Liver (tissue), 9 donors: ENCODE data around the gene CZIB. TPM values are rescaled to one million over a fixed set of nuclear protein-coding genes. Genes with fewer than 3 reads are reported as not detected.

Experiments used
- DNase-seq: peaks from one replicate; pipeline ENCODE4 v3.0.0-alpha.2; 2017; ENCODE audit warnings: low spot score
- H3K27ac ChIP-seq, 2 donors: one replicate each; pipeline ENCODE4 v1.7.0; 2013; ENCODE audit warnings: inconsistent platforms in 2 of 2, low read length in 2 of 2, control low read depth in 1 of 2, low read depth in 1 of 2, mild to moderate bottlenecking in 1 of 2
- H3K27me3 ChIP-seq, 4 donors: one replicate each; pipeline versions ENCODE4 v1.6.1 to v1.7.0; 2013; ENCODE audit warnings: low read length in 3 of 4, inconsistent platforms in 1 of 4, mild to moderate bottlenecking in 1 of 4, moderate library complexity in 1 of 4; ENCODE audit not compliant: control insufficient read depth in 4 of 4, insufficient read depth in 4 of 4
- H3K36me3 ChIP-seq, 4 donors: one replicate each; pipeline versions ENCODE4 v1.6.1 to v1.7.0; 2013; ENCODE audit warnings: low read length in 3 of 4, mild to moderate bottlenecking in 3 of 4, low read depth in 1 of 4, moderate library complexity in 1 of 4; ENCODE audit not compliant: control insufficient read depth in 4 of 4, insufficient read depth in 3 of 4
- H3K4me1 ChIP-seq, 4 donors: one replicate each; pipeline versions ENCODE4 v1.6.1 to v1.7.0; 2013; ENCODE audit warnings: low read length in 3 of 4, mild to moderate bottlenecking in 3 of 4, moderate library complexity in 1 of 4; ENCODE audit not compliant: control insufficient read depth in 4 of 4, insufficient read depth in 4 of 4
- H3K4me3 ChIP-seq, 3 donors: one replicate each; pipeline versions ENCODE4 v1.6.1 to v1.7.0; 2013; ENCODE audit warnings: low read length in 3 of 3, control low read depth in 1 of 3, low read depth in 1 of 3, mild to moderate bottlenecking in 1 of 3
- H3K9ac ChIP-seq, 2 donors: one replicate each; pipeline ENCODE4 v1.7.0; 2013; ENCODE audit warnings: low read length in 2 of 2, mild to moderate bottlenecking in 2 of 2, moderate library complexity in 2 of 2, control low read depth in 1 of 2, low read depth in 1 of 2
- H3K9me3 ChIP-seq, 4 donors: one replicate each; pipeline versions ENCODE4 v1.6.1 to v1.7.0; 2013; ENCODE audit warnings: low read length in 3 of 4; ENCODE audit not compliant: control insufficient read depth in 4 of 4
- HNF4A ChIP-seq, 2 donors: conservative IDR thresholded peaks; 2 replicates each; pipeline ENCODE4 v1.6.1; 2016; ENCODE audit warnings: antibody characterized with exemption in 2 of 2, mild to moderate bottlenecking in 2 of 2
- HNF4G ChIP-seq: IDR thresholded peaks from 2 replicates; pipeline ENCODE4 v1.6.1; 2016; ENCODE audit warnings: antibody characterized with exemption
- JUND ChIP-seq, 2 donors: IDR thresholded peaks; 2 replicates each; pipeline ENCODE4 v1.6.1; 2016; ENCODE audit warnings: antibody characterized with exemption in 2 of 2
- NR2F2 ChIP-seq: IDR thresholded peaks from 2 replicates; pipeline ENCODE4 v1.6.1; 2016; ENCODE audit warnings: antibody characterized with exemption
- RAD21 ChIP-seq, 2 donors: IDR thresholded peaks; 2 replicates each; pipeline ENCODE4 v1.6.1; 2016; ENCODE audit warnings: antibody characterized with exemption in 2 of 2, mild to moderate bottlenecking in 2 of 2
- RXRA ChIP-seq, 2 donors: IDR thresholded peaks; 2 replicates each; pipeline ENCODE4 v1.6.1; 2017 to 2018; ENCODE audit warnings: antibody characterized with exemption in 2 of 2, mild to moderate bottlenecking in 1 of 2
- SP1 ChIP-seq: IDR thresholded peaks from 2 replicates; pipeline ENCODE4 v1.6.1; 2018; ENCODE audit warnings: antibody characterized with exemption, mild to moderate bottlenecking
- WGBS: extraction: QIAGEN DNeasy Blood & Tissue Kit; methylation state at CpG from one replicate; pipeline ENCODE4 v1.1.7; 2013; 5-methylcytosine and 5-hydroxymethylcytosine counted together
- polyA plus RNA-seq, 2 donors: library from polyadenylated mRNA; stranded (reverse) in 1 of 2; unstranded in 1 of 2; fragments of 200-250 nt in 1 of 2; fragments of >200 nt in 1 of 2; fragmentation: Nextera tagmentation in 1 of 2; extraction: Ambion mirVana in 1 of 2; gene quantifications; one replicate each; pipeline versions ENCODE4 v1.2.1 to v1.2.3, GENCODE V29; 2013 to 2015
- total RNA-seq, 2 donors: library from RNA; depleted of rRNA; stranded (reverse); fragments of >200 nt; gene quantifications; one replicate each; pipeline ENCODE4 v1.2.3, GENCODE V29; 2014
- TF ChIP-seq, protein P1 (sequence below): fragments of 150-350 bp; IDR thresholded peaks from 2 replicates; pipeline ENCODE4 v1.5.1; 2017; ENCODE audit warnings: improper control_type of control experiment, low read depth, low read length; ENCODE audit not compliant: missing input control
- TF ChIP-seq, protein P2 (sequence below): IDR thresholded peaks from 2 replicates; pipeline ENCODE4 v1.6.1; 2016; ENCODE audit warnings: antibody characterized with exemption
- TF ChIP-seq, protein P3 (sequence below): IDR thresholded peaks from 2 replicates; pipeline ENCODE4 v1.6.1; 2016; ENCODE audit warnings: antibody characterized with exemption
- TF ChIP-seq, protein P4 (sequence below): IDR thresholded peaks from 2 replicates; pipeline ENCODE4 v1.6.1; 2016; ENCODE audit warnings: antibody characterized with exemption, mild to moderate bottlenecking
- donor health status: healthy.
- donor health status: healthy.
- donor health status: healthy.
- donor health status: healthy.
- donor health status: healthy.

The CZIB gene
- total and polyA plus RNA-seq, 4 donors = 19.8 to 32.3 (median 25.4) TPM

DNA sequence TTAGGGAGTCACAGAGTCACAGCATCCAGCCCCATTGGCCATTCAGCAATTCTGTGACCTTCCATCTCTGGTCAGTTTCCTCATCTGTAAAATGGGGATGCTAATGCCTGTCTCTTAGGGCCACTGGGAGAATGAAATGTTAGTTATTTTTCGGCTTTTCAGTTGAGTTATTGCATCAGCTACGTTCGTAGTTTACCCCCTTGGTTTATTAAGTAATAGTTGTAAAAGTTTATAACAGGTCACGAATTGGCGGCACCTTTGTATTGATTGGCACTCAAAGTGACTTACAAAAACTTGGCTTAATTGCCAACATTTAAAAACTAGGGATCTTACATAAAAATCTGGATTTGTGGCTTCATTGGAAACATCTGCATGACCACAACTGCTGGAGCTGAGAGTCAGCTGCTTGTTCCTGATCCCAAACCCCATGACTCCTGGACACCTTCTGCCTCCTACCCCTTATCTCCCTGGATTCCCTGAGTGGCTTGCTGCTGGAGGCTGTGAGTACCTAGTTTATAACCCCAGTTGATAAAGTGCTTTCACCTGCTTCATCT lies 54.9 kb downstream of the CZIB start:
- no peaks in the 10 kb centered on the region for H3K27me3 ChIP-seq
- peaks cover 1 to 40% (median 19%) of the 10 kb centered on the region in 4 donors for H3K4me1 ChIP-seq
- peak in 1 of 2 donors; percentile 28 for TF ChIP-seq RAD21 (IDR thresholded peaks at IDR 0.05)
- TF ChIP-seq RXRA (IDR thresholded peaks at IDR 0.05) = peak; percentile 73 to 90
- peak; percentile 59 to 70 for TF ChIP-seq HNF4A (conservative IDR thresholded peaks at IDR 0.05)
- peak; percentile 39 for TF ChIP-seq SP1
- no peak for TF ChIP-seq HNF4G
- TF ChIP-seq, protein P1, sequence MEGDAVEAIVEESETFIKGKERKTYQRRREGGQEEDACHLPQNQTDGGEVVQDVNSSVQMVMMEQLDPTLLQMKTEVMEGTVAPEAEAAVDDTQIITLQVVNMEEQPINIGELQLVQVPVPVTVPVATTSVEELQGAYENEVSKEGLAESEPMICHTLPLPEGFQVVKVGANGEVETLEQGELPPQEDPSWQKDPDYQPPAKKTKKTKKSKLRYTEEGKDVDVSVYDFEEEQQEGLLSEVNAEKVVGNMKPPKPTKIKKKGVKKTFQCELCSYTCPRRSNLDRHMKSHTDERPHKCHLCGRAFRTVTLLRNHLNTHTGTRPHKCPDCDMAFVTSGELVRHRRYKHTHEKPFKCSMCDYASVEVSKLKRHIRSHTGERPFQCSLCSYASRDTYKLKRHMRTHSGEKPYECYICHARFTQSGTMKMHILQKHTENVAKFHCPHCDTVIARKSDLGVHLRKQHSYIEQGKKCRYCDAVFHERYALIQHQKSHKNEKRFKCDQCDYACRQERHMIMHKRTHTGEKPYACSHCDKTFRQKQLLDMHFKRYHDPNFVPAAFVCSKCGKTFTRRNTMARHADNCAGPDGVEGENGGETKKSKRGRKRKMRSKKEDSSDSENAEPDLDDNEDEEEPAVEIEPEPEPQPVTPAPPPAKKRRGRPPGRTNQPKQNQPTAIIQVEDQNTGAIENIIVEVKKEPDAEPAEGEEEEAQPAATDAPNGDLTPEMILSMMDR = no peak
- peak in 1 of 2 donors; percentile 25 for TF ChIP-seq JUND (IDR thresholded peaks at IDR 0.05)
- TF ChIP-seq, protein P2, sequence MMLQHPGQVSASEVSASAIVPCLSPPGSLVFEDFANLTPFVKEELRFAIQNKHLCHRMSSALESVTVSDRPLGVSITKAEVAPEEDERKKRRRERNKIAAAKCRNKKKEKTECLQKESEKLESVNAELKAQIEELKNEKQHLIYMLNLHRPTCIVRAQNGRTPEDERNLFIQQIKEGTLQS = peak; percentile 85
- TF ChIP-seq, protein P3, sequence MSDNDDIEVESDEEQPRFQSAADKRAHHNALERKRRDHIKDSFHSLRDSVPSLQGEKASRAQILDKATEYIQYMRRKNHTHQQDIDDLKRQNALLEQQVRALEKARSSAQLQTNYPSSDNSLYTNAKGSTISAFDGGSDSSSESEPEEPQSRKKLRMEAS = peak; percentile 27
- TF ChIP-seq, protein P4, sequence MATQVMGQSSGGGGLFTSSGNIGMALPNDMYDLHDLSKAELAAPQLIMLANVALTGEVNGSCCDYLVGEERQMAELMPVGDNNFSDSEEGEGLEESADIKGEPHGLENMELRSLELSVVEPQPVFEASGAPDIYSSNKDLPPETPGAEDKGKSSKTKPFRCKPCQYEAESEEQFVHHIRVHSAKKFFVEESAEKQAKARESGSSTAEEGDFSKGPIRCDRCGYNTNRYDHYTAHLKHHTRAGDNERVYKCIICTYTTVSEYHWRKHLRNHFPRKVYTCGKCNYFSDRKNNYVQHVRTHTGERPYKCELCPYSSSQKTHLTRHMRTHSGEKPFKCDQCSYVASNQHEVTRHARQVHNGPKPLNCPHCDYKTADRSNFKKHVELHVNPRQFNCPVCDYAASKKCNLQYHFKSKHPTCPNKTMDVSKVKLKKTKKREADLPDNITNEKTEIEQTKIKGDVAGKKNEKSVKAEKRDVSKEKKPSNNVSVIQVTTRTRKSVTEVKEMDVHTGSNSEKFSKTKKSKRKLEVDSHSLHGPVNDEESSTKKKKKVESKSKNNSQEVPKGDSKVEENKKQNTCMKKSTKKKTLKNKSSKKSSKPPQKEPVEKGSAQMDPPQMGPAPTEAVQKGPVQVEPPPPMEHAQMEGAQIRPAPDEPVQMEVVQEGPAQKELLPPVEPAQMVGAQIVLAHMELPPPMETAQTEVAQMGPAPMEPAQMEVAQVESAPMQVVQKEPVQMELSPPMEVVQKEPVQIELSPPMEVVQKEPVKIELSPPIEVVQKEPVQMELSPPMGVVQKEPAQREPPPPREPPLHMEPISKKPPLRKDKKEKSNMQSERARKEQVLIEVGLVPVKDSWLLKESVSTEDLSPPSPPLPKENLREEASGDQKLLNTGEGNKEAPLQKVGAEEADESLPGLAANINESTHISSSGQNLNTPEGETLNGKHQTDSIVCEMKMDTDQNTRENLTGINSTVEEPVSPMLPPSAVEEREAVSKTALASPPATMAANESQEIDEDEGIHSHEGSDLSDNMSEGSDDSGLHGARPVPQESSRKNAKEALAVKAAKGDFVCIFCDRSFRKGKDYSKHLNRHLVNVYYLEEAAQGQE = no peak
- TF ChIP-seq NR2F2 = no peak

More for the DNA sequence above, 54.9 kb downstream of the CZIB start:
- H3K27ac ChIP-seq = peak overlapping the region; percentile 46 to 48
- peak overlapping the region in 1 of 2 donors; percentile 2 for H3K9ac ChIP-seq
- DNase-seq = no peak
- no peak overlapping the region for H3K4me3 ChIP-seq
- no peaks in the 10 kb centered on the region for H3K36me3 ChIP-seq
- WGBS = 31% methylated on average over 5 of the region's 5 CpGs
- H3K9me3 ChIP-seq = no peaks in the 10 kb centered on the region

Other genes with a start within 250 kb of the CZIB start
- gene PODN, start 158.4 kb downstream of the CZIB start, total RNA-seq = 10 to 100 TPM in 1 of 2 donors, 1 to 10 TPM in 1; 1.9 to 10.8 TPM
- 1 to 10 TPM; 3.0 to 9.6 TPM for gene PODN, start 158.4 kb downstream of the CZIB start, polyA plus RNA-seq
- gene SLC1A7, start 78.0 kb downstream of the CZIB start, total RNA-seq = under 1 TPM; 0.28 to 0.59 TPM
- under 1 TPM; 0.21 to 0.67 TPM for gene SLC1A7, start 78.0 kb downstream of the CZIB start, polyA plus RNA-seq
- 10 to 100 TPM; 27.4 to 82.7 TPM for gene CPT2, start 23.8 kb downstream of the CZIB start, total RNA-seq
- gene CPT2, start 23.8 kb downstream of the CZIB start, polyA plus RNA-seq = 100 to 1,000 TPM in 1 of 2 donors, 10 to 100 TPM in 1; 66.8 to 109 TPM
- 10 to 100 TPM; 16.4 to 32.5 TPM for gene MAGOH, start 17.9 kb upstream of the CZIB start, total RNA-seq
- 10 to 100 TPM; 21.2 to 31.8 TPM for gene MAGOH, start 17.9 kb upstream of the CZIB start, polyA plus RNA-seq
- under 1 TPM; 0.33 to 0.75 TPM for gene LRP8, start 107.4 kb upstream of the CZIB start, total RNA-seq
- gene LRP8, start 107.4 kb upstream of the CZIB start, polyA plus RNA-seq = under 1 TPM; 0.15 to 0.24 TPM
- not detected for gene DMRTB1, start 238.8 kb upstream of the CZIB start, total RNA-seq
- not detected for gene DMRTB1, start 238.8 kb upstream of the CZIB start, polyA plus RNA-seq